Epithelial cell of esophagus (primary cell): Measurements from ENCODE around the gene PRLHR.

Source experiments
- DNase-seq: peaks from one replicate; pipeline ENCODE4 v3.0.0; 2010; ENCODE audit warnings: low read depth
- H3K4me3 ChIP-seq: 2 replicates; pipeline ENCODE4 v1.5.1; 2011; ENCODE audit warnings: mild to moderate bottlenecking, low read length, control low read depth
- CTCF ChIP-seq: IDR thresholded peaks from 2 replicates; pipeline ENCODE4 v1.5.1; 2011; ENCODE audit warnings: low read depth, mild to moderate bottlenecking, low read length, control low read depth, inconsistent platforms; ENCODE audit not compliant: insufficient read depth; ENCODE audit errors: missing control alignments

The PRLHR gene

DNA sequence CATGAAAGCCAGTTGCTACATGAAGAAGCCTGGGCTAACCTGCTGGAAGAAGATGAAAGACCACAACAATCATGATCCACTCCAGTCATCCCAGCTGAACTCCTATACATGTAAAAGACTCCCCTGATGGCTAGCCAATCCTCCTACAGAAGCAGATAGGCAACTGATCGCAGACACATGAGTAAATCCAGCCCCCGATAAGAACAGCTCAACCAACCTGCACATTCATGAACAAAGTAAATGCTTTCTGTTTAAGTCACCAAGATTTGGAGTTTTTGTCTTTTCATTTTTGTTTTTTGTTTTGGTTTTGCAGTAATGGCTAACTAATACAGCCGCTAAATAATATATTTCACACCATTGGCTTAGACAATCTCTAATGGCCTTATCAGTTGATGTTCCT is 53.7 kb downstream of the PRLHR start:
- DNase-seq, result no peak
- no peak for TF ChIP-seq CTCF
- H3K4me3 ChIP-seq, result no peak overlapping the region
